HFFc6 (cell line): ENCODE data around the gene CENPT. TPM values are rescaled to one million over a fixed set of nuclear protein-coding genes. Genes with fewer than 3 reads are reported as not detected.

Experiments
- DNase-seq: peaks from one replicate; pipeline ENCODE4 v3.0.0-alpha.2; 2018
- H3K27ac Mint-ChIP-seq: 2 replicates; pipeline ENCODE4 v1.8.0; 2020; ENCODE audit warnings: mild to moderate bottlenecking, mixed read lengths
- H3K27me3 Mint-ChIP-seq: 2 replicates; pipeline ENCODE4 v1.8.0; 2021; ENCODE audit warnings: mild to moderate bottlenecking, moderate library complexity, mixed read lengths; ENCODE audit not compliant: insufficient read depth
- H3K36me3 Mint-ChIP-seq: 2 replicates; pipeline ENCODE4 v1.8.0; 2021; ENCODE audit warnings: low read depth, mixed read lengths
- H3K4me1 Mint-ChIP-seq: 2 replicates; pipeline ENCODE4 v1.8.0; 2020; ENCODE audit warnings: low read depth, mixed read lengths
- H3K4me3 Mint-ChIP-seq: 2 replicates; pipeline ENCODE4 v1.8.0; 2020; ENCODE audit warnings: mild to moderate bottlenecking, moderate library complexity, mixed read lengths
- H3K9me3 Mint-ChIP-seq: 2 replicates; pipeline ENCODE4 v1.8.0; 2020; ENCODE audit warnings: mild to moderate bottlenecking, mixed read lengths
- CTCF ChIP-seq: fragments of 200-600 bp; sonication (generic); IDR thresholded peaks from 2 replicates; pipeline ENCODE4 v1.5.0; 2021; ENCODE audit warnings: antibody characterized with exemption, mild to moderate bottlenecking
- total RNA-seq, 6 experiments: library from RNA; stranded (reverse); fragmentation: NEBNext Ultra II Directional; extraction: Animal tissue kit (Norgen Biotek cat#: 25700); gene quantifications; 2 replicates in 1 of 6; 3 replicates in 5 of 6; pipeline ENCODE4 v1.2.3, GENCODE V29; 2021

The CENPT gene
- total RNA-seq, 6 experiments from 2014 or later, result 51.2 to 64.2 (median 59.7) TPM

GRCh38 chr16:67856927-67857546 is 9.5 kb upstream of the CENPT start:
- Mint-ChIP-seq H3K27me3 (peaks cover 2% of the 10 kb centered on the region; the same call in 1 of the 2 replicates), H3K27ac (peak overlapping the region; percentile 100), H3K4me3 (no peak overlapping the region; the same call in 1 of the 2 replicates), H3K36me3 (peaks cover 4% of the 10 kb centered on the region; the same call in 1 of the 2 replicates), H3K9me3 (no peaks in the 10 kb centered on the region), H3K4me1 (peaks cover 55% of the 10 kb centered on the region)
- no peak for DNase-seq
- no peak for TF ChIP-seq CTCF

GRCh38 chr16:67855789-67856188 is 8.3 kb upstream of the CENPT start:
- H3K4me1 Mint-ChIP-seq, result peaks cover 43% of the 10 kb centered on the region
- H3K36me3 Mint-ChIP-seq, result peaks cover 4% of the 10 kb centered on the region; the same call in 1 of the 2 replicates
- no peak for DNase-seq
- no peak overlapping the region for H3K4me3 Mint-ChIP-seq
- H3K27me3 Mint-ChIP-seq, result peaks cover 2% of the 10 kb centered on the region; the same call in 1 of the 2 replicates
- H3K27ac Mint-ChIP-seq, result peak overlapping the region; percentile 100
- TF ChIP-seq CTCF, result no peak
- H3K9me3 Mint-ChIP-seq, result no peaks in the 10 kb centered on the region

- no peak for DNase-seq
- no peak overlapping the region for H3K27ac Mint-ChIP-seq
- H3K27me3 Mint-ChIP-seq, result peaks cover 5% of the 10 kb centered on the region
- H3K36me3 Mint-ChIP-seq, result peaks cover 4% of the 10 kb centered on the region
- peaks cover 40% of the 10 kb centered on the region for H3K4me1 Mint-ChIP-seq
- H3K4me3 Mint-ChIP-seq, result no peak overlapping the region
- H3K9me3 Mint-ChIP-seq, result no peaks in the 10 kb centered on the region
- no peak for TF ChIP-seq CTCF
These were observed 6.2 kb upstream of the CENPT start for GRCh38 chr16:67853670-67854069.

- peak overlapping the region; percentile 96 for H3K27ac Mint-ChIP-seq
- H3K4me3 Mint-ChIP-seq, result peak overlapping the region; percentile 97
- no peaks in the 10 kb centered on the region for H3K9me3 Mint-ChIP-seq
- H3K4me1 Mint-ChIP-seq, result peaks cover 43% of the 10 kb centered on the region
- H3K36me3 Mint-ChIP-seq, result peaks cover 6% of the 10 kb centered on the region; the same call in 1 of the 2 replicates
- DNase-seq, result no peak
- TF ChIP-seq CTCF, result no peak
- peaks cover 3% of the 10 kb centered on the region; the same call in 1 of the 2 replicates for H3K27me3 Mint-ChIP-seq
These were observed 625 bp upstream of the CENPT start for GRCh38 chr16:67848118-67848517.

- peak; percentile 88 for DNase-seq
- TF ChIP-seq CTCF, result no peak
- H3K27ac Mint-ChIP-seq, result peak within 1 kb of the TSS; percentile 96
- peaks cover 51% of the 10 kb centered on the region for H3K4me1 Mint-ChIP-seq
- H3K27me3 Mint-ChIP-seq, result peaks cover 3% of the 10 kb centered on the region; the same call in 1 of the 2 replicates
- H3K9me3 Mint-ChIP-seq, result no peaks in the 10 kb centered on the region
- peak within 1 kb of the TSS; percentile 97 for H3K4me3 Mint-ChIP-seq
- H3K36me3 Mint-ChIP-seq, result peaks cover 6% of the 10 kb centered on the region; the same call in 1 of the 2 replicates
These were observed 1.0 kb downstream of the CENPT start, which contains the start of gene NUTF2 for GRCh38 chr16:67846320-67847063. Gene NUTF2 (plus strand): TSS chr16:67846933. CDS start chr16:67865131, 18,198 bp downstream.
